OCI-LY7 (cell line): Measurements from ENCODE around the gene DARS1. TPM values are rescaled to one million over a fixed set of nuclear protein-coding genes. Genes with fewer than 3 reads are reported as not detected.

Experiments
- BruUV-seq: library from RNA; stranded (reverse); fragments of 400-500 nt; replicated peaks from 2 replicates; lab custom pipeline; 2021; lab: Mats Ljungman, UMichigan
- CTCF ChIA-PET: fragments of 300-600 bp; sonication (Branson Sonifier 250); formaldehyde crosslinking; loops from one replicate; lab custom pipeline; 2022; ENCODE audit warnings: antibody characterized with exemption; ENCODE audit not compliant: unreplicated experiment; lab: Charles Lee
- POLR2A ChIA-PET: fragments of 300-600 bp; sonication (Branson Sonifier 250); formaldehyde crosslinking; loops from one replicate; lab custom pipeline; 2022; ENCODE audit warnings: antibody characterized with exemption; lab: Charles Lee
- DNase-seq: peaks from one replicate; pipeline ENCODE4 v3.0.0-alpha.2; 2015; ENCODE audit warnings: low spot score
- H2AFZ ChIP-seq: fragments of 200-600 bp; sonication (generic), shearing (Covaris generic); 2 replicates; pipeline ENCODE4 v1.6.1; 2014; ENCODE audit warnings: mild to moderate bottlenecking, antibody characterized with exemption, low read length, moderate library complexity
- H3K27ac ChIP-seq: fragments of 200-600 bp; sonication (generic); 2 replicates; pipeline ENCODE4 v1.5.1; 2014; ENCODE audit warnings: mixed run types, low read depth, mild to moderate bottlenecking, moderate library complexity, low read length, inconsistent platforms; ENCODE audit not compliant: poor library complexity, severe bottlenecking
- H3K36me3 ChIP-seq: fragments of 200-600 bp; sonication (generic); 2 replicates; pipeline ENCODE4 v1.6.1; 2014; ENCODE audit warnings: mild to moderate bottlenecking, antibody characterized with exemption, low read length, moderate library complexity, mixed read lengths; ENCODE audit not compliant: insufficient read depth
- H3K4me1 ChIP-seq: fragments of 200-600 bp; sonication (generic); 2 replicates; pipeline ENCODE4 v1.5.1; 2014; ENCODE audit warnings: mild to moderate bottlenecking, low read length; ENCODE audit not compliant: insufficient read depth, poor library complexity, severe bottlenecking
- H3K4me2 ChIP-seq: fragments of 200-600 bp; sonication (generic); 2 replicates; pipeline ENCODE4 v1.6.1; 2014; ENCODE audit warnings: mild to moderate bottlenecking, low read length
- H3K4me3 ChIP-seq: fragments of 200-600 bp; sonication (generic); 2 replicates; pipeline ENCODE4 v1.5.1; 2014; ENCODE audit warnings: mild to moderate bottlenecking, low read depth, low read length; ENCODE audit not compliant: poor library complexity, severe bottlenecking
- H3K79me2 ChIP-seq: fragments of 200-600 bp; sonication (generic); 2 replicates; pipeline ENCODE4 v1.6.1; 2016; ENCODE audit warnings: low read depth, mild to moderate bottlenecking, low read length, moderate library complexity, mixed read lengths; ENCODE audit not compliant: insufficient read depth
- H3K9me2 ChIP-seq: fragments of 200-600 bp; sonication (generic); 2 replicates; pipeline ENCODE4 v1.6.1; 2016; ENCODE audit warnings: mild to moderate bottlenecking, low read length, mixed read lengths; ENCODE audit not compliant: insufficient read depth
- H3K9me3 ChIP-seq: fragments of 200-600 bp; sonication (generic); 2 replicates; pipeline ENCODE4 v1.6.1; 2014; ENCODE audit warnings: mild to moderate bottlenecking, mixed run types, low read length, mixed read lengths
- H4K20me1 ChIP-seq: fragments of 200-600 bp; sonication (generic); 2 replicates; pipeline ENCODE4 v1.6.1; 2014; ENCODE audit warnings: mild to moderate bottlenecking, antibody characterized with exemption, low read length, moderate library complexity, mixed read lengths; ENCODE audit not compliant: insufficient read depth
- CTCF ChIP-seq: fragments of 200-600 bp; sonication (generic); conservative IDR thresholded peaks from 2 replicates; pipeline ENCODE4 v1.5.1; 2014; ENCODE audit warnings: mild to moderate bottlenecking, antibody characterized with exemption, low read length, moderate library complexity, mixed read lengths
- EZH2phosphoT487 ChIP-seq: fragments of 200-600 bp; sonication (generic); IDR thresholded peaks from 2 replicates; pipeline ENCODE4 v1.6.1; 2018; ENCODE audit warnings: low read depth, borderline replicate concordance, mild to moderate bottlenecking, mixed run types, antibody characterized with exemption, low read length, moderate library complexity, mixed read lengths
- intact Hi-C: fragments of 100-400 bp; cut with micrococcal nuclease; formaldehyde crosslinking; loops from one replicate; pipeline ENCODE4 v1.10.0; 2022; ENCODE audit not compliant: unreplicated experiment
- total RNA-seq, 2 experiments: library from RNA; depleted of rRNA in 1 of 2; stranded (reverse); fragments of >200 nt in 1 of 2; shearing (Covaris generic) in 1 of 2; gene quantifications; 2 replicates each; pipeline ENCODE4 v1.2.3, GENCODE V29; 2014 to 2022

Gene DARS1
- total RNA-seq, 2 experiments from 2014 or later, result 90.5 to 140 TPM

GRCh38 chr2:136008205-136008865 is 22.9 kb upstream of the DARS1 start:
- intact Hi-C loops, result no loop called here

GRCh38 chr2:136006658-136007057 is 21.2 kb upstream of the DARS1 start:
- H3K79me2 ChIP-seq, result no peaks in the 10 kb centered on the region
- DNase-seq, result no peak
- TF ChIP-seq CTCF, result no peak
- TF ChIP-seq EZH2phosphoT487, result no peak
- H3K4me2 ChIP-seq, result no peak overlapping the region
- CTCF ChIA-PET, result no interaction called here
- peaks cover 38% of the 10 kb centered on the region for H3K4me1 ChIP-seq
- POLR2A ChIA-PET, result interaction anchor here (0.6 to 2.3 kb wide), 5 partner anchors 9 to 103 kb away, joined by 3 to 16 read pairs (median 4); no protein-coding TSS in a partner anchor
- BruUV-seq, result no TSS peak
- intact Hi-C loops, result no loop called here
- H4K20me1 ChIP-seq, result no peaks in the 10 kb centered on the region
- H3K27ac ChIP-seq, result no peak overlapping the region
- no peak overlapping the region for H3K4me3 ChIP-seq
- no peaks in the 10 kb centered on the region for H3K9me2 ChIP-seq
- H3K9me3 ChIP-seq, result no peaks in the 10 kb centered on the region
- no peak overlapping the region for H2AFZ ChIP-seq
- peaks cover 4% of the 10 kb centered on the region; the same call in 1 of the 2 replicates for H3K36me3 ChIP-seq

More at GRCh38 chr2:136008205-136008865, 22.9 kb upstream of the DARS1 start:
- ChIA-PET POLR2A (interaction anchor here (0.6 to 3.6 kb wide), 5 partner anchors 10 to 128 kb away, joined by 3 to 18 read pairs (median 3); no protein-coding TSS in a partner anchor), CTCF (no interaction called here)
- Histone ChIP-seq H3K36me3 (no peaks in the 10 kb centered on the region), H3K4me1 (peaks cover 32% of the 10 kb centered on the region), H2AFZ (peak overlapping the region; percentile 60), H3K27ac (no peak overlapping the region), H3K4me3 (no peak overlapping the region), H3K79me2 (no peaks in the 10 kb centered on the region), H3K9me3 (no peaks in the 10 kb centered on the region), H4K20me1 (no peaks in the 10 kb centered on the region), H3K4me2 (no peak overlapping the region), H3K9me2 (no peaks in the 10 kb centered on the region)
- no TSS peak for BruUV-seq
- TF ChIP-seq EZH2phosphoT487, result no peak
- no peak for TF ChIP-seq CTCF
- DNase-seq, result no peak
